ENCODE results near the gene CLIP4. TPM values are rescaled to one million over a fixed set of nuclear protein-coding genes. Genes with fewer than 3 reads are reported as not detected.

The CLIP4 gene
- total and polyA plus RNA-seq, 10 donors: 4.1 to 68.8 (median 28.2) TPM

DNA sequence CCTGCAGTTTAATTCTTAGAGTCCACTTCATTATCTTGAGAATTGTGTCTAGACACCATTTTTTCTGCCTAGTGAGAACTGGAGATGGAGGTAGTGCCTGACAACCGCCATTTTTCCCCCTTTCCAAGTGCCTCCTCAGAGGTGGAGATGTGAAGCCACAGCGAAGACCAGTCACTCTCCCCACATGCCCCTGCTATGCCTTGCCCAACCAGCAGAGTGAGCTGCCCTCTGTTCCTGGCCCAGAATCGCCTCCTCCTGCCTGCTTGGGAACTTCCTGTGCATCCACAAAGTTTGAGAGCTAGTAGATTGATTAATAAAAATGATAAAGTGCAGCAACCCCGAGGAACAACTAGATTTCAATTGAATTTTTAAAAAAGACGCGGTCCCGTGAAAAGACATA is 123.3 kb downstream of the CLIP4 start:
- Histone ChIP-seq H3K9me3 (no peaks in the 10 kb centered on the region), H3K27ac (no peak overlapping the region), H3K4me3 (no peak overlapping the region), H3K27me3 (replicated peaks in 1 of 7) (peaks cover 0 to 49% (median 4%) of the 10 kb centered on the region in 7 donors), H3K36me3 (no peaks in the 10 kb centered on the region), H3K4me1 (no peaks in the 10 kb centered on the region)
- intact Hi-C loops (cut with DNase I; ENCODE audit: low total_unique reads): no loop called here
- TF ChIP-seq POLR2AphosphoS5 (IDR thresholded peaks at IDR 0.05): no peak
- TF ChIP-seq CTCF (IDR thresholded peaks at IDR 0.05 in 8 of 11, conservative IDR thresholded peaks at IDR 0.05 in 3 of 11): peak in 2 of 11 experiments; percentile 9 to 12
- 56 to 77% (median 66%) methylated on average over 7 of the region's 7 CpGs for WGBS, 5 donors
- DNase-seq: peak; percentile 45

Other genes starting within 250 kb of the CLIP4 start
- 10 to 100 TPM; 12.3 to 16.1 (median 15.1) TPM for gene TRMT61B, start 245.1 kb upstream of the CLIP4 start, total RNA-seq
- gene TRMT61B, start 245.1 kb upstream of the CLIP4 start, polyA plus RNA-seq: 10 to 100 TPM; 24.5 to 30.2 (median 26.5) TPM
- 10 to 100 TPM; 22.7 to 49.8 (median 43.4) TPM for gene WDR43, start 220.7 kb upstream of the CLIP4 start, total RNA-seq
- 10 to 100 TPM; 10.8 to 14.7 (median 14.6) TPM for gene WDR43, start 220.7 kb upstream of the CLIP4 start, polyA plus RNA-seq
- gene TOGARAM2, start 134.1 kb upstream of the CLIP4 start, total RNA-seq: 10 to 100 TPM in 4 of 7 donors, 1 to 10 TPM in 3; 3.1 to 19.9 (median 11.7) TPM
- gene TOGARAM2, start 134.1 kb upstream of the CLIP4 start, polyA plus RNA-seq: 1 to 10 TPM; 3.0 to 9.0 (median 7.4) TPM
- gene PCARE, start 40.9 kb upstream of the CLIP4 start, total RNA-seq: not detected
- not detected for gene PCARE, start 40.9 kb upstream of the CLIP4 start, polyA plus RNA-seq